ENCODE measurements around the gene CALU. TPM values are rescaled to one million over a fixed set of nuclear protein-coding genes. Genes with fewer than 3 reads are reported as not detected.

The CALU gene
- total RNA-seq, 2 donors from 2014 or later = 204 to 255 TPM

DNA sequence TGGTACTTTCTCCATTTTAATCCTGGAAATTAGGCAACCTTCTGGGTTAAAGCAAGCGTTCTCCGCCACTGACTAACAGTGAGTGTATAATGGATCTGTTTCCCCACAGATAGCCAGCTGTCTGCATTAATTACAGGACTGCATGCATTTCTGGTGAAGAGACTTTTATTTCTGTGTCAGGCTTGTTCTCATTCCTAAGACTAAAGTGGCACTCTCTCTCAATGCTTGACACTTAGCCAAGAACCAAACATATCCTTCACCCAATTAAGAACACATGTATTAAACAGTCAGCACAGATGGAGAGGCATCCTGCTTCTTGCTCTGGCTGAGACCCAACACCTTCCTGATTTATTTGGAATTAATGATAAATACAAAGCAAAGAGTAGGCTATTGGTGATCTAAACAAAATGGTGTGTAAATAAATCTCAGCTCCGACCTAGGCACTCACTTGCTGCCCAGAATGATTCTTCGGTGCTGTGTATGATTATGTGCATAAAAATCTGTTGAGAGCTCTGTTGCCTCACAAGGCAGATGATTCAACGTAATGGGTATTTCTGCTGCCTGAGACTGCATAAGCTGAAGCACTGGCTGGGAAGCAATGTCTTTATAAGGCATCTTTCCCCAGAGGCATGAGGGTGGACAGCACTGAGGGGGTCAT lies 16.8 kb downstream of the CALU start:
- H3K36me3 ChIP-seq = peaks cover 39% of the 10 kb centered on the region
- TF ChIP-seq, protein P1, sequence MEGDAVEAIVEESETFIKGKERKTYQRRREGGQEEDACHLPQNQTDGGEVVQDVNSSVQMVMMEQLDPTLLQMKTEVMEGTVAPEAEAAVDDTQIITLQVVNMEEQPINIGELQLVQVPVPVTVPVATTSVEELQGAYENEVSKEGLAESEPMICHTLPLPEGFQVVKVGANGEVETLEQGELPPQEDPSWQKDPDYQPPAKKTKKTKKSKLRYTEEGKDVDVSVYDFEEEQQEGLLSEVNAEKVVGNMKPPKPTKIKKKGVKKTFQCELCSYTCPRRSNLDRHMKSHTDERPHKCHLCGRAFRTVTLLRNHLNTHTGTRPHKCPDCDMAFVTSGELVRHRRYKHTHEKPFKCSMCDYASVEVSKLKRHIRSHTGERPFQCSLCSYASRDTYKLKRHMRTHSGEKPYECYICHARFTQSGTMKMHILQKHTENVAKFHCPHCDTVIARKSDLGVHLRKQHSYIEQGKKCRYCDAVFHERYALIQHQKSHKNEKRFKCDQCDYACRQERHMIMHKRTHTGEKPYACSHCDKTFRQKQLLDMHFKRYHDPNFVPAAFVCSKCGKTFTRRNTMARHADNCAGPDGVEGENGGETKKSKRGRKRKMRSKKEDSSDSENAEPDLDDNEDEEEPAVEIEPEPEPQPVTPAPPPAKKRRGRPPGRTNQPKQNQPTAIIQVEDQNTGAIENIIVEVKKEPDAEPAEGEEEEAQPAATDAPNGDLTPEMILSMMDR (IDR thresholded peaks at IDR 0.05) = no peak
- no peak overlapping the region for H3K4me3 ChIP-seq
- ATAC-seq (ENCODE audit: insufficient number of reproducible peaks, low FRiP score, low read depth) = peak; percentile 93
- no peaks in the 10 kb centered on the region for H3K27me3 ChIP-seq (replicated peaks; ENCODE audit: insufficient read depth)
- H3K9me3 ChIP-seq = no peaks in the 10 kb centered on the region
- peaks cover 11 to 28% of the 10 kb centered on the region in 2 donors for H3K4me1 ChIP-seq (ENCODE audit: control insufficient read depth in 1 of 2, low read depth in 2 of 2)
- no peak for DNase-seq (ENCODE audit: low spot score)
- peak overlapping the region; percentile 65 to 75 for H3K27ac ChIP-seq

DNA sequence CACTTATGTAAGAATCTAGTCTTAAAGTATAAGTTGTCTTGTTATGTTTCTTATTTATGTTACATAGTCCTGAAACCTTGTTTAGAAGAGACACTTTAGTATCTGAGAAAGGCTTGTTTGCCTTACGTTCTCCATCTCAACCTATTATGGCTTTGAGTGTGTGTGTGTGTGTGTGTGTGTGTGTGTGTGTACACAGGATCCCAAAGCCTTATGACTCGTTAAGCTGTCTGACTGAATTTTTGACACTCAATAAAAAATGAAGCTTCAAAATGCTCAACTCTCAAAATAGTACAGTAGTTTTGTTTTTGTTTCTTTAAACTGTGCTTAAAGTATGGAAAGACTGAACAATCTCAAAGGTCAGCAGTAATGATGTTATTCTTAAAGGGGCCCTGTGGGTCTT lies 18.0 kb downstream of the CALU start:
- Histone ChIP-seq H3K27me3 (replicated peaks; ENCODE audit: insufficient read depth) (no peaks in the 10 kb centered on the region), H3K4me1 (ENCODE audit: control insufficient read depth in 1 of 2, low read depth in 2 of 2) (peaks cover 11 to 28% of the 10 kb centered on the region in 2 donors), H3K27ac (peak overlapping the region; percentile 65 to 75), H3K4me3 (no peak overlapping the region), H3K9me3 (no peaks in the 10 kb centered on the region), H3K36me3 (peaks cover 31% of the 10 kb centered on the region)
- ATAC-seq (ENCODE audit: insufficient number of reproducible peaks, low FRiP score, low read depth) (no peak), DNase-seq (ENCODE audit: low spot score) (no peak)
- TF ChIP-seq, protein P1 (IDR thresholded peaks at IDR 0.05) = no peak

DNA sequence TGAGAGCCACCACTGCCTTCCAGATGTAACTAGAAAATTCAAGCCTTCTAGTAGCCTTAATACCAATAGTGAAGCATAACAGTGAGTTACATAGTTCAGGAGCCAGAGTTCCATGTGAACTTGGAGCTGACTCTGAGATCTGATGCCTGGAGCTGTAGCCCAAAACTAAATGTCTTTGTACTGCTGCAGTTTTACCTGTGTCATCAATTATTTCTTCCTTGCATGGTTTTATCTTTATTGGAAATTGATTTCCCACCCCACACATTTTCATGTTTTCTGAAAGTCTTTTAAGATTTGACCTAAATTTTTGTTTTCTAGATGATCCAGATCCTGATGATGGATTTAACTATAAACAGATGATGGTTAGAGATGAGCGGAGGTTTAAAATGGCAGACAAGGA lies 19.4 kb downstream of the CALU start:
- H3K27ac ChIP-seq = no peak overlapping the region
- no peaks in the 10 kb centered on the region for H3K27me3 ChIP-seq (replicated peaks; ENCODE audit: insufficient read depth)
- H3K9me3 ChIP-seq = no peaks in the 10 kb centered on the region
- peaks cover 11 to 28% of the 10 kb centered on the region in 2 donors for H3K4me1 ChIP-seq (ENCODE audit: control insufficient read depth in 1 of 2, low read depth in 2 of 2)
- TF ChIP-seq, protein P1 (IDR thresholded peaks at IDR 0.05) = no peak
- ATAC-seq (ENCODE audit: insufficient number of reproducible peaks, low FRiP score, low read depth) (no peak), DNase-seq (ENCODE audit: low spot score) (no peak)
- peaks cover 27% of the 10 kb centered on the region for H3K36me3 ChIP-seq
- H3K4me3 ChIP-seq = no peak overlapping the region

DNA sequence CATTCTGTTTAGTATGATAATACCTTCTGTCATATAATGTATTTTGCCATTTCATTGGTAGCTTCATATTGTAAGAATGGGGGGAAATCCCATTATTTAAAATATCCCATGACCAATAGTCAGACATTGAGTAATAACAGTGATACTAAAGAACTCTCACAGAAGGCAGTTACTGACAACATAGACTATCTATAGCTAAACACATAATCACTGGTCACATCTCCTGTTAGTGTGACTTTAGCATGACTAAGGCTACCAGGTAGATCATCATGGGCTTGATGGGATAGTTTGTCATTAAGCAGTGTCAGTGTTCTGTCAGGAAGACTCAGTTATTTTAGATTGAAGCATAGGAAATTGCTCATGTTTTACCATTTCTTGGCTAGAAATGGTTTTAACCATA lies 20.1 kb downstream of the CALU start:
- TF ChIP-seq, protein P1 (IDR thresholded peaks at IDR 0.05) = no peak
- no peak overlapping the region for H3K27ac ChIP-seq
- no peaks in the 10 kb centered on the region for H3K9me3 ChIP-seq
- peaks cover 14 to 28% of the 10 kb centered on the region in 2 donors for H3K4me1 ChIP-seq (ENCODE audit: control insufficient read depth in 1 of 2, low read depth in 2 of 2)
- no peak overlapping the region for H3K4me3 ChIP-seq
- no peaks in the 10 kb centered on the region for H3K27me3 ChIP-seq (replicated peaks; ENCODE audit: insufficient read depth)
- H3K36me3 ChIP-seq = peaks cover 22% of the 10 kb centered on the region
- DNase-seq (ENCODE audit: low spot score) = no peak
- no peak for ATAC-seq (ENCODE audit: insufficient number of reproducible peaks, low FRiP score, low read depth)

DNA sequence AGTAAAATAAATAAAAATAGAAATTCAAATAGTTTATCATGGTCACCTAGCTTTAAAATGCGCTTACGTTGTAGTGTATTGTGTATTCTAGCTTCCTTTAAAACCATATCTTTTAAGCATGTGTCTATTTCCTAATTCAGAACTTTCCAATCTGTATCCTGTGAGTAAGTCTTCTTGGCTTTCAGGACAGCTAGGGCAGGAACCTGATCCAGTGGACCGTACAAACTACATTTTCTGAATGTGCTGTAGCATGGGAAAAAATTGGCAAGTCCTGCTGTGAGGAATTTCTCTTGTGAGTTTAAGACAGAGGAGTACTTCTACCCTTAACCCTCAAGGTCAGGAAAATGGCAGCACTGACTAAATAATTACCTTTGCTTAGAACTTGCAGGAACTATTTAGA lies 24.4 kb downstream of the CALU start:
- ATAC-seq (ENCODE audit: insufficient number of reproducible peaks, low FRiP score, low read depth) = no peak
- Histone ChIP-seq H3K27ac (no peak overlapping the region), H3K36me3 (peaks cover 31% of the 10 kb centered on the region), H3K4me3 (no peak overlapping the region), H3K4me1 (ENCODE audit: control insufficient read depth in 1 of 2, low read depth in 2 of 2) (peaks cover 11% of the 10 kb centered on the region in 2 donors), H3K27me3 (replicated peaks; ENCODE audit: insufficient read depth) (no peaks in the 10 kb centered on the region), H3K9me3 (no peaks in the 10 kb centered on the region)
- no peak for DNase-seq (ENCODE audit: low spot score)
- TF ChIP-seq, protein P1 (IDR thresholded peaks at IDR 0.05) = no peak

All from thoracic aorta (tissue), 2 donors.